ENCODE measurements around the gene ZIC2.
A peak's percentile ranks its signal among the peaks of the same experiment; 100 is the strongest.

ZIC2 gene

DNA sequence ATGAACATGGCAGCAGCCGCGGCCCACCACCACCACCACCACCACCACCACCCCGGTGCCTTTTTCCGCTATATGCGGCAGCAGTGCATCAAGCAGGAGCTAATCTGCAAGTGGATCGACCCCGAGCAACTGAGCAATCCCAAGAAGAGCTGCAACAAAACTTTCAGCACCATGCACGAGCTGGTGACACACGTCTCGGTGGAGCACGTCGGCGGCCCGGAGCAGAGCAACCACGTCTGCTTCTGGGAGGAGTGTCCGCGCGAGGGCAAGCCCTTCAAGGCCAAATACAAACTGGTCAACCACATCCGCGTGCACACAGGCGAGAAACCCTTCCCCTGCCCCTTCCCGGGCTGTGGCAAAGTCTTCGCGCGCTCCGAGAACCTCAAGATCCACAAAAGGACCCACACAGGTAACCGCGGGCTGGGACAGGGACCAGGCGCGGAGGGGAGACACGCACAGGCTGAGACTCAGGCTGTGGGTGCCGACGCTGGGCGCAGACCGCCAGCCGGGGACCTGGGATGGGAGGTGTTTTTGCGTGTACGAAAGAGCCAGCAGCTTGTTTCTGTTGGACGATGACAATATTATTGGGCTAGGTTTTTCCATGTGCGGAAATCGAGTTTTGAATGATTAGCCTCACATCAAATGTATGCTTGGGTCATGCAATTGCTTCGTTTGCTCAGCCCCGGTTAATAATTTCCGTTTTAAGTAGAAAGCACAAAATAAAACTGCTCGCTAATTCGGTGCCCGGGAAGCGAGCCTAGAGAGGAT lies 1.3 kb downstream of the ZIC2 start:
- Histone ChIP-seq H3K79me2 (ENCODE audit: low read length) (peaks cover 19% of the 10 kb centered on the region), H3K4me1 (ENCODE audit: low read length) (peaks cover 7% of the 10 kb centered on the region; the same call in 1 of the 2 replicates), H4K20me1 (ENCODE audit: insufficient read depth, low read length) (no peaks in the 10 kb centered on the region), H3K9ac (ENCODE audit: low read length) (no peak overlapping the region), H3K27ac (ENCODE audit: low read length) (no peak overlapping the region), H3K4me3 (ENCODE audit: low read length) (peak overlapping the region; percentile 92), H3K36me3 (replicated peaks; ENCODE audit: low read depth, low read length) (no peaks in the 10 kb centered on the region), H3K4me2 (ENCODE audit: low read length) (peak overlapping the region; percentile 57), H2AFZ (ENCODE audit: low read depth, low read length) (no peak overlapping the region), H3K9me3 (ENCODE audit: insufficient read depth, low read length) (no peaks in the 10 kb centered on the region), H3K27me3 (ENCODE audit: low read depth, low read length) (0 out of 2 replicates have a peak, but pooled peaks cover 4% of the 10 kb centered on the region)
- TF ChIP-seq EZH2phosphoT487 (IDR thresholded peaks at IDR 0.05; ENCODE audit: low read depth) = no peak
- TF ChIP-seq, protein P1, sequence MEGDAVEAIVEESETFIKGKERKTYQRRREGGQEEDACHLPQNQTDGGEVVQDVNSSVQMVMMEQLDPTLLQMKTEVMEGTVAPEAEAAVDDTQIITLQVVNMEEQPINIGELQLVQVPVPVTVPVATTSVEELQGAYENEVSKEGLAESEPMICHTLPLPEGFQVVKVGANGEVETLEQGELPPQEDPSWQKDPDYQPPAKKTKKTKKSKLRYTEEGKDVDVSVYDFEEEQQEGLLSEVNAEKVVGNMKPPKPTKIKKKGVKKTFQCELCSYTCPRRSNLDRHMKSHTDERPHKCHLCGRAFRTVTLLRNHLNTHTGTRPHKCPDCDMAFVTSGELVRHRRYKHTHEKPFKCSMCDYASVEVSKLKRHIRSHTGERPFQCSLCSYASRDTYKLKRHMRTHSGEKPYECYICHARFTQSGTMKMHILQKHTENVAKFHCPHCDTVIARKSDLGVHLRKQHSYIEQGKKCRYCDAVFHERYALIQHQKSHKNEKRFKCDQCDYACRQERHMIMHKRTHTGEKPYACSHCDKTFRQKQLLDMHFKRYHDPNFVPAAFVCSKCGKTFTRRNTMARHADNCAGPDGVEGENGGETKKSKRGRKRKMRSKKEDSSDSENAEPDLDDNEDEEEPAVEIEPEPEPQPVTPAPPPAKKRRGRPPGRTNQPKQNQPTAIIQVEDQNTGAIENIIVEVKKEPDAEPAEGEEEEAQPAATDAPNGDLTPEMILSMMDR (IDR thresholded peaks at IDR 0.05; ENCODE audit: low read depth, low read length) = no peak

DNA sequence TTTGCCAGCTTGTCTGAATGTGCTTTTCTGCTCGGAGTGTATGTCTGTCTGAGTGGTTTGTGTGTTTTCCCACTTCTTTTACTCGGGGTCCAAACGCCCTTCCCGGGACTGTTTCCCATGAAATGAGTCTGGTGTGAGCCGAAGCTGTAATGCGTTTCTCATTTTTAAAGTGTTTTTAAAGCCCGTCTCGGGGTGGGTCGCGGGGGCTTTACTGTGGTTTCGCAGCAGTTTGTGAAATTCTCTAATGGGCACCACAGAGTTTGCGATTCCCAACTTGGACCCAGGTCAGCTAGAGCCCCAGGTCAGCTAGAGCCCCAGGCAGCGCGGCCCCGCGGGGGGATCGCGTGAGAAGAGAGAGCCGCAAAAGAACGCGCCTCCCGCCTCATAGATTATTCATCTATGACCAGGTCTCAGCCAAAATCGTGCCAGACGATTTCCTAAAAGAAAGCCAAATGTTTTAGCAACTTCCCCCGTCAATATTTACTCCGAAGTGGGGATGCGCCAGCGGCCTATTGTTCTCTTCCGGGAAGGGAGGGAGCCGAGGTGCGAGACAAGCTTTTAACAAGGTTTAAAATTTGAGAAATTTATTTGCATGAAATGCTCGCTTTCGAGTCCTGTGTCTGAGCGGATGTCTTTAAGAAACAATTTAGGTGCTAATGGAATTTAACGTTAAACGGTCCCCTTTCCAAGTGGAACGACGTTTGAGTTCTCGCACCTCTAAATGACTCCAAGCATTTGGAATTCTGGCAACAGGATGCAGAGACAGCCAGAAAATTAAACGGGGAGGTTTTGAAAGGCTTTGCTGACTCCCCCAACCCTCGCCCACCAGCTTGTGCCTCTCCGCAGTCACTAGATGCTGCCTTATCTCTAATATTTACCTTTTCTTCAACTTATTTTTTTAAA lies 2.2 kb downstream of the ZIC2 start:
- peaks cover 19% of the 10 kb centered on the region for H3K79me2 ChIP-seq (ENCODE audit: low read length)
- no peaks in the 10 kb centered on the region for H4K20me1 ChIP-seq (ENCODE audit: insufficient read depth, low read length)
- no peak overlapping the region for H3K9ac ChIP-seq (ENCODE audit: low read length)
- H3K4me2 ChIP-seq (ENCODE audit: low read length) = peak overlapping the region; percentile 57
- H2AFZ ChIP-seq (ENCODE audit: low read depth, low read length) = no peak overlapping the region
- 0 out of 2 replicates have a peak, but pooled peaks cover 2% of the 10 kb centered on the region for H3K27me3 ChIP-seq (ENCODE audit: low read depth, low read length)
- no peaks in the 10 kb centered on the region for H3K9me3 ChIP-seq (ENCODE audit: insufficient read depth, low read length)
- H3K36me3 ChIP-seq (replicated peaks; ENCODE audit: low read depth, low read length) = no peaks in the 10 kb centered on the region
- H3K27ac ChIP-seq (ENCODE audit: low read length) = no peak overlapping the region
- TF ChIP-seq, protein P1 (IDR thresholded peaks at IDR 0.05; ENCODE audit: low read depth, low read length) = no peak
- TF ChIP-seq EZH2phosphoT487 (IDR thresholded peaks at IDR 0.05; ENCODE audit: low read depth) = no peak
- peaks cover 7% of the 10 kb centered on the region; the same call in 1 of the 2 replicates for H3K4me1 ChIP-seq (ENCODE audit: low read length)
- 0 out of 2 replicates have a peak overlapping the region, but pooled peaks have one; percentile 92 for H3K4me3 ChIP-seq (ENCODE audit: low read length)

DNA sequence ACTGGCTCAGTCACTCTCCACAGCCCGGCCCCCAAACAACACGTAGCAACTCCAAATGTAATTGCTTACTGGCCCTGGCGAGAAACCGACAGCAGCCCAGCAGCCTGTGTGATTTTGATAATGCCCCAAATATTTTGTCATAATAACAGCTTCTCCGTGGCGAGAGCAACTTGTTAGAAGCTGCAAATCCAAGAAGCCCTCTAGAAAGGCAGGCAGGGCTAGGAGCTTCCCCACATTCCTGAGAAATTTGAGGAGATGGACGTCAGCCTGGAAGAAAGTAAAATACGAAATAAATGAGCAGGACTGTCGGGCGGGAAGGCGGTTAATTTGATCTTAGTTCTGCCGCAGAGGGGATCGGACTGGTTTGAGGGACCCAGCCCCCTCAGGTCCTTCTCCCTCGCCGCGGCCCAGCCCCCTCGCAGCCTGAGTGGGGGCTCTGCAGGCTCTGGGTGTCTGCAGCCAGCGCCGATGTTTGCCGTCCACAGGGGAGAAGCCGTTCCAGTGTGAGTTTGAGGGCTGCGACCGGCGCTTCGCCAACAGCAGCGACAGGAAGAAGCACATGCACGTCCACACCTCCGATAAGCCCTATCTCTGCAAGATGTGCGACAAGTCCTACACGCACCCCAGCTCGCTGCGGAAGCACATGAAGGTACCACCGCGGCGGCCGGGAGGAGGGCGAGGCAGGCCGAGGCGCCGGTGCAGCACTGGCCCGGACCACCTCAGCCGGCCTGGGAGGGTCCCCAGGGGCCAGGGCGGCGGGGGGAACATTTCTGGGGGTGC lies 3.1 kb downstream of the ZIC2 start:
- H3K9ac ChIP-seq (ENCODE audit: low read length) = no peak overlapping the region
- H3K27me3 ChIP-seq (ENCODE audit: low read depth, low read length) = no peaks in the 10 kb centered on the region
- no peak overlapping the region for H3K4me2 ChIP-seq (ENCODE audit: low read length)

More for the DNA sequence above, 3.1 kb downstream of the ZIC2 start:
- H3K9me3 ChIP-seq (ENCODE audit: insufficient read depth, low read length) = no peaks in the 10 kb centered on the region
- peaks cover 19% of the 10 kb centered on the region for H3K79me2 ChIP-seq (ENCODE audit: low read length)
- H3K4me1 ChIP-seq (ENCODE audit: low read length) = peaks cover 7% of the 10 kb centered on the region; the same call in 1 of the 2 replicates
- H3K4me3 ChIP-seq (ENCODE audit: low read length) = no peak overlapping the region
- H4K20me1 ChIP-seq (ENCODE audit: insufficient read depth, low read length) = no peaks in the 10 kb centered on the region
- no peaks in the 10 kb centered on the region for H3K36me3 ChIP-seq (replicated peaks; ENCODE audit: low read depth, low read length)
- TF ChIP-seq, protein P1 (IDR thresholded peaks at IDR 0.05; ENCODE audit: low read depth, low read length) = no peak
- no peak for TF ChIP-seq EZH2phosphoT487 (IDR thresholded peaks at IDR 0.05; ENCODE audit: low read depth)
- H3K27ac ChIP-seq (ENCODE audit: low read length) = no peak overlapping the region
- H2AFZ ChIP-seq (ENCODE audit: low read depth, low read length) = no peak overlapping the region

All from OCI-LY3 (cell line).